ENCODE results near the gene DYTN. TPM values are rescaled to one million over a fixed set of nuclear protein-coding genes. Genes with fewer than 3 reads are reported as not detected.
"Not testable (repeated sequence)": the region's sequence is repeated elsewhere in the genome, so short reads cannot be mapped to it uniquely, and the experiment has no call there.

Gene DYTN
- total RNA-seq, 2 experiments from 2014 or later: not detected

DNA sequence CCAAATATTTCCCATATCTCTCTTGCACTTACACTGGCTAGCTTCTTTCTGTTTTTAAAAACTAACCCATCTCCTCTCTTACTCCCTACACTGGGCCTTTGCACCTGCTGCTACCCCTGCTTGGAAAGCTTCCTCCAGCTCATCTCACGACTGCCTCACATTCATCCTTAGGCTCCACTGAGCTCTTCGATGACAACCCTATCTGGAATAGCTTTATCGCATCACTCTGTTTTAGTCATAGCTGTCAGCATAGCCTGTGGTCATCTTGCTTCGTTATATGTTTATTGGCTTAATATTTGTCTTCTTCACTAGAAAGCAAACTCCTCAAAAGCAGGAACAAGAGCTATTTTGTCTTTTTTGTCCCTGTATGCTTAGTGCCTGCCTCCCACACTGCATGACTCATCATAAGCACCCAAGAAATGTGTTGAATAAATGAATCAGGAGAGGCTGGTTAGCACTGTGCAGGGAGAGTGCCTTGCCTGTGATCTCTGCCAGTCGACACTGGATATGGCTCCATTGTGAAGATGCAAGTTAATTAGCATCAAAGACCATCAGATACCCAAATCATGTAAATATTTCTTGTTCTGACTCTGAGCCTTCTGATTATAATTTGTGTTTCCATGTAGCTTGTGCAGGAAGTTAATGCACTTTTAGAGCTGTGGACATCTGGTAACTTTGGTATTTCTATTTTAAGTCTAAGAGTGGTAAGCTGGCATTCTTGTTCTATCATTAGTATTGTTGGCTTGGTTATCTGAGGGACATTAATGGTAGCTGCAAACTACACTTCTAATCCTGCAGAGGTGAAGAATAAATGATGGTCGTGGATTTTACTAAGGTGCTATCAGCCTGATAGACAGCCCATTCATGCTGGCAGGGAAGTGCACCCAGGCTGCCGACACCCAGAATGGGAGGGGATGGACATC lies 10.3 kb upstream of the DYTN start:
- peak; percentile 13 for DNase-seq
- peak; percentile 51 for ATAC-seq
- Mint-ChIP-seq H3K4me1 (ENCODE audit: low read depth) (peaks cover 3% of the 10 kb centered on the region), H3K27me3 (peaks cover 33% of the 10 kb centered on the region), H3K9me3 (no peaks in the 10 kb centered on the region), H3K27ac (no peak overlapping the region), H3K4me3 (no peak overlapping the region), H3K36me3 (ENCODE audit: low read depth) (no peaks in the 10 kb centered on the region)
- CTCF ChIA-PET: no interaction called here
- TF ChIP-seq, protein P1, sequence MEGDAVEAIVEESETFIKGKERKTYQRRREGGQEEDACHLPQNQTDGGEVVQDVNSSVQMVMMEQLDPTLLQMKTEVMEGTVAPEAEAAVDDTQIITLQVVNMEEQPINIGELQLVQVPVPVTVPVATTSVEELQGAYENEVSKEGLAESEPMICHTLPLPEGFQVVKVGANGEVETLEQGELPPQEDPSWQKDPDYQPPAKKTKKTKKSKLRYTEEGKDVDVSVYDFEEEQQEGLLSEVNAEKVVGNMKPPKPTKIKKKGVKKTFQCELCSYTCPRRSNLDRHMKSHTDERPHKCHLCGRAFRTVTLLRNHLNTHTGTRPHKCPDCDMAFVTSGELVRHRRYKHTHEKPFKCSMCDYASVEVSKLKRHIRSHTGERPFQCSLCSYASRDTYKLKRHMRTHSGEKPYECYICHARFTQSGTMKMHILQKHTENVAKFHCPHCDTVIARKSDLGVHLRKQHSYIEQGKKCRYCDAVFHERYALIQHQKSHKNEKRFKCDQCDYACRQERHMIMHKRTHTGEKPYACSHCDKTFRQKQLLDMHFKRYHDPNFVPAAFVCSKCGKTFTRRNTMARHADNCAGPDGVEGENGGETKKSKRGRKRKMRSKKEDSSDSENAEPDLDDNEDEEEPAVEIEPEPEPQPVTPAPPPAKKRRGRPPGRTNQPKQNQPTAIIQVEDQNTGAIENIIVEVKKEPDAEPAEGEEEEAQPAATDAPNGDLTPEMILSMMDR (IDR thresholded peaks at IDR 0.05): no peak
- intact Hi-C loops (cut with micrococcal nuclease): no loop called here
- POLR2A ChIA-PET: no interaction called here

- TF ChIP-seq, protein P1 (IDR thresholded peaks at IDR 0.05): no peak
- peaks cover 3% of the 10 kb centered on the region for H3K4me1 Mint-ChIP-seq (ENCODE audit: low read depth)
- no peak overlapping the region for H3K4me3 Mint-ChIP-seq
- H3K36me3 Mint-ChIP-seq (ENCODE audit: low read depth): no peaks in the 10 kb centered on the region
- H3K27me3 Mint-ChIP-seq: peaks cover 33% of the 10 kb centered on the region
- ChIA-PET POLR2A (no interaction called here), CTCF (no interaction called here)
- peaks cover under 1% of the 10 kb centered on the region for H3K9me3 Mint-ChIP-seq
- no peak for ATAC-seq
- no peak for DNase-seq
- intact Hi-C loops (cut with micrococcal nuclease): no loop called here
- H3K27ac Mint-ChIP-seq: no peak overlapping the region
Observed at GRCh38 chr2:206727287-206727686, 9.1 kb upstream of the DYTN start.

GRCh38 chr2:206723288-206723687 lies 5.1 kb upstream of the DYTN start:
- ATAC-seq (no peak), DNase-seq (no peak)
- intact Hi-C loops (cut with micrococcal nuclease): no loop called here
- peaks cover 3% of the 10 kb centered on the region for H3K9me3 Mint-ChIP-seq
- H3K4me1 Mint-ChIP-seq (ENCODE audit: low read depth): peaks cover 1% of the 10 kb centered on the region
- CTCF ChIA-PET: no interaction called here
- POLR2A ChIA-PET: no interaction called here
- TF ChIP-seq, protein P1 (IDR thresholded peaks at IDR 0.05): no peak
- H3K27me3 Mint-ChIP-seq: peaks cover 31% of the 10 kb centered on the region
- H3K27ac Mint-ChIP-seq: no peak overlapping the region
- H3K4me3 Mint-ChIP-seq: no peak overlapping the region
- H3K36me3 Mint-ChIP-seq (ENCODE audit: low read depth): no peaks in the 10 kb centered on the region

DNA sequence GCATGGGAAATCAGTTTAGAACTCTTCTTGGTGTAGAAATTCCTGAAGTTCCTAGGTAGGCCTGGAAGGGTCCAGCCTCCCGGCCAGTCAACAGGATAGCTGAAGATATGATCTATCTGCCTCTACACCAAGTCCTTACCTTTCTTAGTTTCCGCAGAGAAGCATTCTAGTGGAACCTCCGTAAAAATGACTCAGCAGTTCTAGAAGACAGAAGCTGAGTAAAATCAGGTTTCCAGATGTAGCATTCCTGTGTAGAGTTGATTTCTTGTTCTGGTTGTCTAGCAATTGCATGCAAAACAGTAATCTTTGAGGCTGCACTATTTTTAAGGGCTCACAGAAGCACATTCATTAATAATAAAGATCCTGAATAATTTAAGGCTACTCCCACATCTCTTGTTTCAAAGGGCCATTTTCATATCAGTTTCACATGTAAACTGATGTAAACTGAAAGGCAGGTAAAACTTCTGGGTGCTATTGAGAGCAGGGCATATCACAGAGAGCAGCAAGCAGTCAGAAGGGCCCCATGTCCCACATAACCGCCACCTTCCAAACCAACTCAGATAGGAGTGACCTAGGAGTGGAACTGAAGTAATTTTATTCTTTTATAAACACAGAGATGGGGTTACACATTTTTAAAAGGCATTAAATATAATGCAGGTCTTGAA lies 3.2 kb upstream of the DYTN start:
- TF ChIP-seq, protein P1 (IDR thresholded peaks at IDR 0.05): no peak
- H3K9me3 Mint-ChIP-seq: peaks cover 3% of the 10 kb centered on the region

DNA sequence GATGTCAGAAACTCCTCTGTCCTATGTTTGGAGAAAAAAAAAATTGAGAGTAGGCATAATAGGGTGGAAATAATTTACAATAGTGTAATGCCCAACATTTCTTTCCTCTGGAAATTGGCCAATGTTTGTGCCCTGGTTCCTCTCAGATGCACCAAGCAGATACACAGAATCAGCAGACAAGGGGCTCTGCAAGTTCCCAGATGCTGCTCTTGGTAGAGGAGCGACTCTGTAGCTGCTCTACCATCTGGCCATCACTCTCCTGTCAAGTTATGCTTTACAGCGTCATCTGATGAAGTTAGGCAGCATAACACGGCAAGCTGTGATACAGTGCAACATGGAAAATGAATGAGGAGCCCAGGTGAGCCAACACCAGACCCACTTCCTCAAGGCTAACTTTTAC lies 1.6 kb downstream of the DYTN start:
- Mint-ChIP-seq H3K9me3 (no peaks in the 10 kb centered on the region), H3K27me3 (peaks cover 13% of the 10 kb centered on the region), H3K4me3 (no peak overlapping the region), H3K27ac (no peak overlapping the region), H3K36me3 (ENCODE audit: low read depth) (no peaks in the 10 kb centered on the region), H3K4me1 (ENCODE audit: low read depth) (no peaks in the 10 kb centered on the region)
- ChIA-PET POLR2A (interaction anchor here (0.6 kb wide), 1 partner anchor 26 kb away, joined by 3 read pairs; no protein-coding TSS in a partner anchor), CTCF (interaction anchor here (0.8 kb wide), 1 partner anchor 14 kb away, joined by 3 read pairs; no protein-coding TSS in a partner anchor)
- DNase-seq (no peak), ATAC-seq (no peak)
- intact Hi-C loops (cut with micrococcal nuclease): no loop called here
- TF ChIP-seq, protein P1 (IDR thresholded peaks at IDR 0.05): no peak

More for the DNA sequence above, 3.2 kb upstream of the DYTN start:
- intact Hi-C loops (cut with micrococcal nuclease): no loop called here
- DNase-seq (no peak), ATAC-seq (no peak)
- H3K4me1 Mint-ChIP-seq (ENCODE audit: low read depth): no peaks in the 10 kb centered on the region
- CTCF ChIA-PET: no interaction called here
- POLR2A ChIA-PET: no interaction called here
- no peak overlapping the region for H3K4me3 Mint-ChIP-seq
- H3K27me3 Mint-ChIP-seq: peaks cover 24% of the 10 kb centered on the region
- no peak overlapping the region for H3K27ac Mint-ChIP-seq
- H3K36me3 Mint-ChIP-seq (ENCODE audit: low read depth): no peaks in the 10 kb centered on the region

- peaks cover 12% of the 10 kb centered on the region for H3K27me3 Mint-ChIP-seq
- H3K4me3 Mint-ChIP-seq; ATAC-seq; H3K36me3 Mint-ChIP-seq (ENCODE audit: low read depth); H3K4me1 Mint-ChIP-seq (ENCODE audit: low read depth); POLR2A ChIA-PET; DNase-seq; H3K9me3 Mint-ChIP-seq; intact Hi-C loops (cut with micrococcal nuclease); H3K27ac Mint-ChIP-seq: not testable (repeated sequence)
- CTCF ChIA-PET: interaction anchor here (1.0 kb wide), 1 partner anchor 17 kb away, joined by 4 read pairs; no protein-coding TSS in a partner anchor
Observed at GRCh38 chr2:206715183-206715582, 3.0 kb downstream of the DYTN start.
